B cell (primary cell): ENCODE results near the gene PIGR. TPM values are rescaled to one million over a fixed set of nuclear protein-coding genes. Genes with fewer than 3 reads are reported as not detected.

Source experiments
- ATAC-seq: fragments of 200-7000 bp; cut with Tn5 transposase; one replicate; pipeline ENCODE4 v1.10.0; 2021; ENCODE audit warnings: low read depth, mild to moderate bottlenecking, moderate number of reproducible peaks, moderate library complexity
- CTCF ChIA-PET: fragments of 350-600 bp; sonication (Branson Sonifier 250); formaldehyde crosslinking; loops from one replicate; lab custom pipeline; 2021; ENCODE audit warnings: antibody characterized with exemption, inconsistent platforms; lab: Charles Lee
- POLR2A ChIA-PET: fragments of 350-600 bp; sonication (Branson Sonifier 250); formaldehyde crosslinking; loops from one replicate; lab custom pipeline; 2021; ENCODE audit warnings: antibody characterized with exemption; lab: Charles Lee
- DNase-seq: peaks from one replicate; pipeline ENCODE4 v3.0.0; 2013
- H2AFZ ChIP-seq: 2 replicates; pipeline ENCODE4 v1.6.1; 2012; ENCODE audit warnings: mild to moderate bottlenecking, low read depth, low read length; ENCODE audit not compliant: insufficient read depth, poor library complexity, severe bottlenecking
- H3K27ac ChIP-seq, 2 donors: 1 replicate in 1 of 2; 2 replicates in 1 of 2; pipeline ENCODE4 v1.5.1; 2012 to 2013; ENCODE audit warnings: low read length in 2 of 2, mild to moderate bottlenecking in 2 of 2, moderate library complexity in 1 of 2
- H3K27me3 ChIP-seq, 4 experiments: fragments of 200-600 bp in 1 of 4; sonication (generic) in 1 of 4; replicated peaks in 1 of 4; 1 replicate in 2 of 4; 2 replicates in 2 of 4; pipeline versions ENCODE4 v1.6.1 to v1.7.0; 2013 to 2016; ENCODE audit warnings: low read length in 3 of 4, mild to moderate bottlenecking in 2 of 4, mixed read lengths in 1 of 4, moderate library complexity in 1 of 4; ENCODE audit not compliant: insufficient read depth in 4 of 4, control insufficient read depth in 3 of 4; ENCODE audit errors: control extremely low read depth in 1 of 4
- H3K36me3 ChIP-seq, 2 experiments: replicated peaks in 1 of 2; 1 replicate in 1 of 2; 2 replicates in 1 of 2; pipeline versions ENCODE4 v1.6.1 to v1.7.1; 2013; ENCODE audit warnings: low read length in 1 of 2; ENCODE audit not compliant: insufficient read depth in 2 of 2, control insufficient read depth in 1 of 2; ENCODE audit errors: control extremely low read depth in 1 of 2, extremely low read depth in 1 of 2
- H3K4me1 ChIP-seq, 2 donors: fragments of 200-600 bp in 1 of 2; sonication (generic) in 1 of 2; 1 replicate in 1 of 2; 2 replicates in 1 of 2; pipeline versions ENCODE4 v1.5.1 to v1.6.1; 2013 to 2017; ENCODE audit warnings: low read length in 2 of 2; ENCODE audit not compliant: control insufficient read depth in 2 of 2, insufficient read depth in 2 of 2
- H3K4me2 ChIP-seq: replicated peaks from 2 replicates; pipeline ENCODE3; 2012; ENCODE audit warnings: mild to moderate bottlenecking, low read depth, low read length; ENCODE audit not compliant: poor library complexity, severe bottlenecking
- H3K4me3 ChIP-seq, 5 experiments: fragments of 200-600 bp in 1 of 5; sonication (generic) in 1 of 5; 1 replicate in 3 of 5; 2 replicates in 2 of 5; pipeline versions ENCODE4 v1.5.1 to v1.7.0; 2011 to 2016; ENCODE audit warnings: low read length in 4 of 5, mild to moderate bottlenecking in 4 of 5, low read depth in 2 of 5, control low read depth in 1 of 5, moderate library complexity in 1 of 5; ENCODE audit not compliant: insufficient read depth in 1 of 5; ENCODE audit errors: control extremely low read depth in 1 of 5, extremely low read depth in 1 of 5
- H3K79me2 ChIP-seq: fragments of 200-600 bp; sonication (generic); one replicate; pipeline ENCODE4 v1.6.0; 2016; ENCODE audit warnings: low read length; ENCODE audit not compliant: control insufficient read depth, insufficient read depth
- H3K9ac ChIP-seq: fragments of 200-600 bp; sonication (generic); 2 replicates; pipeline ENCODE4 v1.6.1; 2017; ENCODE audit warnings: mild to moderate bottlenecking, low read length, moderate library complexity
- H3K9me3 ChIP-seq, 3 donors: one replicate each; pipeline versions ENCODE4 v1.6.1 to v1.7.1; 2013; ENCODE audit warnings: low read length in 2 of 3; ENCODE audit not compliant: control insufficient read depth in 2 of 3, insufficient read depth in 1 of 3; ENCODE audit errors: control extremely low read depth in 1 of 3
- H4K20me1 ChIP-seq: 2 replicates; pipeline ENCODE4 v1.6.0; 2012; ENCODE audit warnings: mild to moderate bottlenecking, low read length; ENCODE audit not compliant: insufficient read depth, control insufficient read depth, poor library complexity, severe bottlenecking
- H3K27ac Mint-ChIP-seq: one replicate; pipeline ENCODE4 v1.8.0; 2021; ENCODE audit warnings: mixed read lengths
- H3K27me3 Mint-ChIP-seq: one replicate; pipeline ENCODE4 v1.8.0; 2021; ENCODE audit warnings: mixed read lengths
- H3K4me1 Mint-ChIP-seq: one replicate; pipeline ENCODE4 v1.8.0; 2021; ENCODE audit warnings: mixed read lengths
- H3K4me3 Mint-ChIP-seq: one replicate; pipeline ENCODE4 v1.8.0; 2021; ENCODE audit warnings: mixed read lengths
- H3K9me3 Mint-ChIP-seq: one replicate; pipeline ENCODE4 v1.8.0; 2022; ENCODE audit warnings: mixed read lengths; ENCODE audit not compliant: insufficient read depth
- EZH2 ChIP-seq: IDR thresholded peaks from 2 replicates; pipeline ENCODE4 v1.6.1; 2012; ENCODE audit warnings: borderline replicate concordance, low read depth, mild to moderate bottlenecking, moderate library complexity, low read length; ENCODE audit not compliant: insufficient read depth, poor library complexity, severe bottlenecking
- WGBS: methylation state at CpG from one replicate; pipeline ENCODE4 v1.1.5; 2013; ENCODE audit warnings: missing lambda C conversion rate; ENCODE audit not compliant: insufficient coverage; 5-methylcytosine and 5-hydroxymethylcytosine counted together
- intact Hi-C: fragments of 100-400 bp; cut with micrococcal nuclease; formaldehyde crosslinking; loops from one replicate; pipeline ENCODE4 v1.10.0; 2022
- polyA plus RNA-seq: library from polyadenylated mRNA; depleted of rRNA; stranded (reverse); fragments of >200 nt; gene quantifications from 2 replicates; pipeline ENCODE4 v1.2.3, GENCODE V29; 2012
- total RNA-seq, 2 donors: library from RNA; stranded (reverse); fragments of 120-200 nt in 1 of 2; gene quantifications; 1 replicate in 1 of 2; 2 replicates in 1 of 2; pipeline versions ENCODE4 v1.2.3 to v1.2.4, GENCODE V29; 2013 to 2022
- TF ChIP-seq, protein P1 (sequence below): fragments of 200-600 bp; IDR thresholded peaks from one replicate; pipeline ENCODE4 v1.8.0; 2022; ENCODE audit warnings: antibody characterized with exemption, mild to moderate bottlenecking

PIGR gene
- total and polyA plus RNA-seq, 2 donors (not counting 1 experiment from before 2014, with no cell fraction given), result 0.31 to 1.1 TPM

DNA sequence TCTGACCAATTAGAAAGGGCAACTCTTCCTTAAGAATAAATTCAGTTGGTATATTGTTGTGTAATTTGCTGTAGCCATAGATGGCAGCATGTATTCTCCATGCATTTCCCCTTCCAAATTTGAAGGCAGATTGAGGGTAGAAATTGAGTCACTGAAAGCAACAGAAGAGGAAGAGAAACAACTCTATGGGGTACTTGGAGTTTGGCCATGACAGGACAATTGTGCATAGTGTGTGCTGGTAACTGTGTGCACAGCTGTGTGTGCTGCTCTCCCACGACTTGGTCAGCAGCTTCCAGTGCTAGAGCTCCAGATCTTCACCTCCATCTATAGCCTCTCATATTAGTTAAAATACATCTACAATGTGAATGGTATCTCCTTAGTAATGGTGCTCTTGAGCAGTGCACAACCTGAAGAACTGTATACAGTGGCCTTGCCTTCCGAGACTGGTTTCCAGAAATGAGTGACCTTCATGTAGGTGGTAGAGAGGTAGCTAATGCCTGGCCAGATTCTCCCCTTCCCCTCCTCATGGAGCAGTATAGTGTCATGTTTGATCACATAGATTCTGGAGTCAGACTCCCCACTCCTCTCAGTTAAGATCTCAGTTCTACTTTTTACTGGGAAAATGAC is 24.9 kb upstream of the PIGR start:
- no peak overlapping the region for H3K4me2 ChIP-seq
- H3K9ac ChIP-seq, result no peak overlapping the region
- Mint-ChIP-seq H3K4me1 (peaks cover 14% of the 10 kb centered on the region), H3K27ac (no peak overlapping the region), H3K27me3 (no peaks in the 10 kb centered on the region), H3K4me3 (no peak overlapping the region), H3K9me3 (no peaks in the 10 kb centered on the region)
- no peaks in the 10 kb centered on the region for H3K79me2 ChIP-seq
- no peaks in the 10 kb centered on the region for H3K9me3 ChIP-seq
- intact Hi-C loops, result no loop called here
- no peak overlapping the region for H3K4me3 ChIP-seq
- no peak for ATAC-seq
- no peaks in the 10 kb centered on the region for H3K36me3 ChIP-seq
- ChIA-PET POLR2A (interaction anchor here (1.6 kb wide), 1 partner anchor 22 kb away, joined by 3 read pairs; no protein-coding TSS in a partner anchor), CTCF (interaction anchor here (1.0 to 8.4 kb wide), 5 partner anchors 10 to 307 kb away, joined by 3 to 77 read pairs (median 4); no protein-coding TSS in a partner anchor)
- H4K20me1 ChIP-seq, result no peaks in the 10 kb centered on the region
- no peak overlapping the region for H2AFZ ChIP-seq
- peaks cover 0 to 7% (median 0%) of the 10 kb centered on the region in 4 experiments for H3K27me3 ChIP-seq
- H3K4me1 ChIP-seq, result peaks cover 8 to 11% of the 10 kb centered on the region in 2 donors
- H3K27ac ChIP-seq, result no peak overlapping the region
- WGBS, result no CpG with 5 or more reads among the region's 2 CpGs
- no peak for DNase-seq
- TF ChIP-seq, protein P1, sequence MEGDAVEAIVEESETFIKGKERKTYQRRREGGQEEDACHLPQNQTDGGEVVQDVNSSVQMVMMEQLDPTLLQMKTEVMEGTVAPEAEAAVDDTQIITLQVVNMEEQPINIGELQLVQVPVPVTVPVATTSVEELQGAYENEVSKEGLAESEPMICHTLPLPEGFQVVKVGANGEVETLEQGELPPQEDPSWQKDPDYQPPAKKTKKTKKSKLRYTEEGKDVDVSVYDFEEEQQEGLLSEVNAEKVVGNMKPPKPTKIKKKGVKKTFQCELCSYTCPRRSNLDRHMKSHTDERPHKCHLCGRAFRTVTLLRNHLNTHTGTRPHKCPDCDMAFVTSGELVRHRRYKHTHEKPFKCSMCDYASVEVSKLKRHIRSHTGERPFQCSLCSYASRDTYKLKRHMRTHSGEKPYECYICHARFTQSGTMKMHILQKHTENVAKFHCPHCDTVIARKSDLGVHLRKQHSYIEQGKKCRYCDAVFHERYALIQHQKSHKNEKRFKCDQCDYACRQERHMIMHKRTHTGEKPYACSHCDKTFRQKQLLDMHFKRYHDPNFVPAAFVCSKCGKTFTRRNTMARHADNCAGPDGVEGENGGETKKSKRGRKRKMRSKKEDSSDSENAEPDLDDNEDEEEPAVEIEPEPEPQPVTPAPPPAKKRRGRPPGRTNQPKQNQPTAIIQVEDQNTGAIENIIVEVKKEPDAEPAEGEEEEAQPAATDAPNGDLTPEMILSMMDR, result no peak
- no peak for TF ChIP-seq EZH2

DNA sequence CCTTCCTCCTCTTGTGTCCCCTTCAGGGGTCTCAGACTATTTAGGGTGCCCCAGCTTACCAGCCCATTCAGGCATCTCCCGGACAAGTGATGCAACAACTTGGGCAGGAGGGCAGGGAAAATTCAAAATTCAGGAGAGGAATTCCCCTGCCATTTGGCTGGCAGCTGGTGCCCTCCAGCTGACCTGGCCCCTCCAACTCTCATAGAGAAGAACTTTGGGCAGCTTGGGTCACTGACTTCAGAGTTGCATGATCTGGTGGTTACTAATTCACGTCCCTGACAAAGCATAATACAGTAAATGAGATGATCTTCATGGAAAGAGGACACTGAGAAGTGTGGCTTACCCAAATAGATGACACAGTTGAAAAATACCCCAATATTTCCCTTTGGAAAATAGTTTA is 24.2 kb upstream of the PIGR start, which contains the start of gene FCAMR:
Gene FCAMR (minus strand): TSS at position 15 of the 400 bp plus-strand sequence. CDS start 335 bp downstream, outside the sequence.
- Histone ChIP-seq H3K4me2 (no peak within 1 kb of the TSS), H3K36me3 (no peaks in the 10 kb centered on the region), H3K9ac (no peak within 1 kb of the TSS), H3K9me3 (no peaks in the 10 kb centered on the region), H3K79me2 (no peaks in the 10 kb centered on the region), H2AFZ (no peak within 1 kb of the TSS), H3K4me3 (no peak within 1 kb of the TSS), H3K27ac (no peak within 1 kb of the TSS), H3K27me3 (peaks cover 0 to 7% (median 0%) of the 10 kb centered on the region in 4 experiments), H4K20me1 (no peaks in the 10 kb centered on the region), H3K4me1 (peaks cover 8 to 11% of the 10 kb centered on the region in 2 donors)
- no peak for DNase-seq
- TF ChIP-seq, protein P1, result no peak
- TF ChIP-seq EZH2, result no peak
- WGBS, result 78% methylated on average over 1 of the region's 2 CpGs
- H3K27ac Mint-ChIP-seq, result no peak within 1 kb of the TSS
- H3K27me3 Mint-ChIP-seq, result no peaks in the 10 kb centered on the region
- no peaks in the 10 kb centered on the region for H3K9me3 Mint-ChIP-seq
- H3K4me3 Mint-ChIP-seq, result no peak within 1 kb of the TSS
- intact Hi-C loops, result no loop called here
- peaks cover 14% of the 10 kb centered on the region for H3K4me1 Mint-ChIP-seq
- ATAC-seq, result no peak
- ChIA-PET POLR2A (no interaction called here), CTCF (interaction anchor here (0.6 to 8.4 kb wide), 7 partner anchors 11 to 454 kb away, joined by 3 to 77 read pairs (median 4); no protein-coding TSS in a partner anchor)
